RPMI7951 (cell line): ENCODE measurements around the gene AFF3. TPM values are rescaled to one million over a fixed set of nuclear protein-coding genes. Genes with fewer than 3 reads are reported as not detected.
A peak's percentile ranks its signal among the peaks of the same experiment; 100 is the strongest.
"Not testable (repeated sequence)": the region's sequence is repeated elsewhere in the genome, so short reads cannot be mapped to it uniquely, and the experiment has no call there.

Experiments
- DNase-seq: peaks from one replicate; pipeline ENCODE4 v3.0.0-alpha.2; 2012; ENCODE audit warnings: low read depth
- total RNA-seq: library from RNA; depleted of rRNA; stranded (reverse); fragments of >200 nt; shearing (Covaris generic); gene quantifications from 2 replicates; pipeline ENCODE4 v1.2.3, GENCODE V29; 2014

AFF3 gene
- total RNA-seq, 1 experiment from 2014 or later = 1.3 TPM

GRCh38 chr2:99757611-99758114, 384.7 kb downstream of the AFF3 start:
- DNase-seq = no peak

GRCh38 chr2:99756059-99756458, 386.3 kb downstream of the AFF3 start:
- DNase-seq = no peak

- peak; percentile 4 for DNase-seq
These were observed 388.2 kb downstream of the AFF3 start for GRCh38 chr2:99754210-99754609.

GRCh38 chr2:99753505-99753904, 388.9 kb downstream of the AFF3 start:
- no peak for DNase-seq

GRCh38 chr2:99748344-99748743, 394.0 kb downstream of the AFF3 start:
- no peak for DNase-seq

- DNase-seq = no peak
These were observed 394.5 kb downstream of the AFF3 start for GRCh38 chr2:99747842-99748241.

GRCh38 chr2:99743146-99743545, 399.2 kb downstream of the AFF3 start:
- DNase-seq = no peak

GRCh38 chr2:99737537-99737936, 404.9 kb downstream of the AFF3 start:
- DNase-seq = no peak

- no peak for DNase-seq
These were observed 406.6 kb downstream of the AFF3 start for GRCh38 chr2:99735753-99736152.

GRCh38 chr2:99735314-99735713, 407.1 kb downstream of the AFF3 start:
- not testable (repeated sequence) for DNase-seq

GRCh38 chr2:99734236-99734635, 408.2 kb downstream of the AFF3 start:
- DNase-seq = no peak

- DNase-seq = peak; percentile 28
These were observed 413.0 kb downstream of the AFF3 start for GRCh38 chr2:99729104-99730025.

GRCh38 chr2:99728166-99728565, 414.2 kb downstream of the AFF3 start:
- no peak for DNase-seq

- no peak for DNase-seq
These were observed 415.2 kb downstream of the AFF3 start for GRCh38 chr2:99727199-99727598.

- DNase-seq = no peak
These were observed 415.7 kb downstream of the AFF3 start for GRCh38 chr2:99726691-99727090.

- no peak for DNase-seq
These were observed 416.6 kb downstream of the AFF3 start for GRCh38 chr2:99725820-99726219.

- no peak for DNase-seq
These were observed 419.9 kb downstream of the AFF3 start for GRCh38 chr2:99722476-99722875.

GRCh38 chr2:99719102-99719501, 423.3 kb downstream of the AFF3 start:
- no peak for DNase-seq

GRCh38 chr2:99715956-99716355, 426.4 kb downstream of the AFF3 start:
- no peak for DNase-seq

GRCh38 chr2:99714349-99714748, 428.0 kb downstream of the AFF3 start:
- DNase-seq = no peak

GRCh38 chr2:99711144-99711543, 431.2 kb downstream of the AFF3 start:
- DNase-seq = no peak

GRCh38 chr2:99710721-99711120, 431.7 kb downstream of the AFF3 start:
- DNase-seq = no peak

- DNase-seq = no peak
These were observed 433.2 kb downstream of the AFF3 start for GRCh38 chr2:99709229-99709628.
